SW480 (cell line): ENCODE data around the gene R3HDM4.
"Not testable (repeated sequence)": the region's sequence is repeated elsewhere in the genome, so short reads cannot be mapped to it uniquely, and the experiment has no call there.

ENCODE experiments used
- DNase-seq: peaks from one replicate; pipeline ENCODE4 v3.0.0-alpha.2; 2016; ENCODE audit warnings: low spot score

The R3HDM4 gene

GRCh38 chr19:891421-892200 is 21.4 kb downstream of the R3HDM4 start:
- not testable (repeated sequence) for DNase-seq

- no peak for DNase-seq
Observed at GRCh38 chr19:890831-891230, 22.2 kb downstream of the R3HDM4 start.

- no peak for DNase-seq
Observed at GRCh38 chr19:889662-890295, 23.2 kb downstream of the R3HDM4 start.

GRCh38 chr19:888581-889385 is 24.2 kb downstream of the R3HDM4 start:
- no peak for DNase-seq

- no peak for DNase-seq
Observed at GRCh38 chr19:887599-887998, 25.4 kb downstream of the R3HDM4 start.

GRCh38 chr19:887072-887471 is 25.9 kb downstream of the R3HDM4 start:
- no peak for DNase-seq

GRCh38 chr19:885536-886224 is 27.3 kb downstream of the R3HDM4 start:
- no peak for DNase-seq

- no peak for DNase-seq
Observed at GRCh38 chr19:884420-885211, 28.4 kb downstream of the R3HDM4 start.

- peak; percentile 85 for DNase-seq
Observed at GRCh38 chr19:883661-884211, 29.3 kb downstream of the R3HDM4 start.

- DNase-seq, result no peak
Observed at GRCh38 chr19:882871-883497, 30.0 kb downstream of the R3HDM4 start.

- DNase-seq, result no peak
Observed at GRCh38 chr19:881385-882071, 31.5 kb downstream of the R3HDM4 start.

- no peak for DNase-seq
Observed at GRCh38 chr19:879711-880438, 33.1 kb downstream of the R3HDM4 start.

GRCh38 chr19:878751-879561 is 34.1 kb downstream of the R3HDM4 start:
- not testable (repeated sequence) for DNase-seq

GRCh38 chr19:877992-878660 is 34.9 kb downstream of the R3HDM4 start:
- not testable (repeated sequence) for DNase-seq

- no peak for DNase-seq
Observed at GRCh38 chr19:876780-877314, 36.2 kb downstream of the R3HDM4 start.

GRCh38 chr19:876089-876488 is 36.9 kb downstream of the R3HDM4 start:
- DNase-seq, result no peak

GRCh38 chr19:875265-875879 is 37.6 kb downstream of the R3HDM4 start:
- no peak for DNase-seq
